HEK293 (cell line): ENCODE data around the gene ACHE.

Source experiments
- CTCF ChIP-seq: fragments of 450-650 bp; formaldehyde crosslinking; IDR thresholded peaks from 2 replicates; pipeline ENCODE4 v1.5.1; 2016; ENCODE audit warnings: missing biosample characterization, missing genetic modification characterization
- TCF7L2 ChIP-seq: IDR thresholded peaks from 2 replicates; pipeline ENCODE4 v1.6.1; 2011; ENCODE audit warnings: low read depth, mild to moderate bottlenecking, inconsistent platforms, low read length, moderate library complexity, borderline replicate concordance
- ZNF174 ChIP-seq: fragments of 450-650 bp; formaldehyde crosslinking; IDR thresholded peaks from 2 replicates; pipeline ENCODE4 v1.5.0; 2017; ENCODE audit warnings: missing biosample characterization, mild to moderate bottlenecking, missing genetic modification characterization
- ZNF24 ChIP-seq: fragments of 450-650 bp; formaldehyde crosslinking; IDR thresholded peaks from 2 replicates; pipeline ENCODE4 v1.5.1; 2016; ENCODE audit warnings: missing biosample characterization, missing genetic modification characterization
- ZNF664 ChIP-seq: fragments of 450-650 bp; formaldehyde crosslinking; IDR thresholded peaks from 2 replicates; pipeline ENCODE4 v1.5.1; 2016; ENCODE audit warnings: missing biosample characterization, missing genetic modification characterization
- ZNF830 ChIP-seq: fragments of 450-650 bp; IDR thresholded peaks from 2 replicates; pipeline ENCODE4 v1.5.0; 2018; ENCODE audit warnings: missing biosample characterization, missing genetic modification characterization, low read depth, mild to moderate bottlenecking, moderate library complexity
- TF ChIP-seq, protein P1 (sequence below): fragments of 450-650 bp; formaldehyde crosslinking; IDR thresholded peaks from 2 replicates; pipeline ENCODE4 v1.5.1; 2017; ENCODE audit warnings: missing biosample characterization, missing genetic modification characterization

DNA sequence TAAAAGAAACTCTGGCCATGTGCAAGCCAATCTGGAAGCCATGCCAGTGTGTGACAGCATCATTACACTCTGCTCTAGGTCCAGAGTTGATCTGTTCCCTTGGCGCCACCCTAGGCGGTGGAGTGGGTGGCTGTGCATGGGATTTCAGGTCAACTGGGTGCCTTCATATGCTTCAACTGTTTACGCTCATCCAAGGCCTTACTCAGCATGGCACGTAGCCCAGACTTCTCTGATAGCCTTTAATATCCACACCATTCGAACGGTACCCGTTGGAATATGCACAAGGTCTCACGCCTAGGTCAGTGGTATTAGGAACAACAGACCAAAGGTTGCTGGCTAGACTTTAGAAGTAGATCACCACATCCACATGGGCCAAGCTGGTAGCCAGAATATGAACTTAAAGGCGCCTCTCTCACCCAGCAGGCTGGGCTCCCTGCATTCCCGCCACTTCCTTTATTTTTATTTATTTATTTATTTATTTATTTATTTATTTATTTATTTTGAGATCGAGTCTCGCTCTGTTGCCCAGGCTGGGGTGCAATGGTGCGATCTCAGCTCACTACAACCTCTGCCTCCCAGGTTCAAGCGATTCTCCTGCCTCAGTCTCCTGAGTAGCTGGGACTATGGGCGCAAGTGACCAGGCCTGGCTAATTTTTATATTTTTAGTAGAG, 18.7 kb upstream of the ACHE start:
- TF ChIP-seq CTCF (tag by site-specific recombination) (no peak), ZNF664 (tag by site-specific recombination) (peak; percentile 66), ZNF830 (tag by site-specific recombination) (no peak), ZNF174 (tag by site-specific recombination) (no peak), ZNF24 (tag by site-specific recombination) (no peak), TCF7L2 (no peak)
- TF ChIP-seq, protein P1, sequence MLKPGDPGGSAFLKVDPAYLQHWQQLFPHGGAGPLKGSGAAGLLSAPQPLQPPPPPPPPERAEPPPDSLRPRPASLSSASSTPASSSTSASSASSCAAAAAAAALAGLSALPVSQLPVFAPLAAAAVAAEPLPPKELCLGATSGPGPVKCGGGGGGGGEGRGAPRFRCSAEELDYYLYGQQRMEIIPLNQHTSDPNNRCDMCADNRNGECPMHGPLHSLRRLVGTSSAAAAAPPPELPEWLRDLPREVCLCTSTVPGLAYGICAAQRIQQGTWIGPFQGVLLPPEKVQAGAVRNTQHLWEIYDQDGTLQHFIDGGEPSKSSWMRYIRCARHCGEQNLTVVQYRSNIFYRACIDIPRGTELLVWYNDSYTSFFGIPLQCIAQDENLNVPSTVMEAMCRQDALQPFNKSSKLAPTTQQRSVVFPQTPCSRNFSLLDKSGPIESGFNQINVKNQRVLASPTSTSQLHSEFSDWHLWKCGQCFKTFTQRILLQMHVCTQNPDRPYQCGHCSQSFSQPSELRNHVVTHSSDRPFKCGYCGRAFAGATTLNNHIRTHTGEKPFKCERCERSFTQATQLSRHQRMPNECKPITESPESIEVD (tag by site-specific recombination) = no peak
